GM20431 (cell line): ENCODE measurements around the gene FNBP1.
"Not testable (repeated sequence)": the region's sequence is repeated elsewhere in the genome, so short reads cannot be mapped to it uniquely, and the experiment has no call there.

Experiments used
- in situ Hi-C: fragments of 300-500 bp; cut with MseI, MboI; formaldehyde crosslinking; loops from one replicate; pipeline ENCODE4 v1.15.0; 2020; ENCODE audit warnings: low sequenced_read_pairs; ENCODE audit not compliant: unreplicated experiment

The FNBP1 gene

DNA sequence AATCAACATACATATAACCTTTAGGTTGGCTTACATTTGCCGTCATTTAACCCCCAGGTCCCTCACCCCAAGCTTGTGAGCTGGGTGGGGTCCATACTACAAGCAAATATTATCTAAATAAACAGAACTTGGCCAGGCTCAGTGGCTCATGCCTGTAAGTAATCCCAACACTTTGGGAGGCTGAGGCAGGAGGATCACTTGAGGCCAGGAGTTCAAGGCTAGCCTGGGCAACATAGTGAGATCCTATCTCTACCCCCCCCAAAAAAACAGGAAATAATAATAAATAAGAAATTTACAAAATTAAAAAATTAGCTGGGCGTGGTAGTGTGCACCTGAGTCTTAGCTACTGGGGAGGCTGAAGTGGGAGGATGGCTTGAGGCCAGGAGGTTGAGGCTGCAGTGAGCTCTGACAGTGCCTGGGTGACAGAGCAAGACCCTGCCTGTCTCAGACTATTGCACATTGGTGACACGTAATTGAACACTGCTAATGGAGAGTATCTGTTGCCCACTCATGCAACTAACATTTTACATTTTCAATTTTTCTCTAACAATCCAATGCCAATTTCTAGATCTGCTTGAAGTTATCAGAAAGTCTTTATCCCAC lies 18.9 kb downstream of the FNBP1 start:
- in situ Hi-C loops = no loop called here

DNA sequence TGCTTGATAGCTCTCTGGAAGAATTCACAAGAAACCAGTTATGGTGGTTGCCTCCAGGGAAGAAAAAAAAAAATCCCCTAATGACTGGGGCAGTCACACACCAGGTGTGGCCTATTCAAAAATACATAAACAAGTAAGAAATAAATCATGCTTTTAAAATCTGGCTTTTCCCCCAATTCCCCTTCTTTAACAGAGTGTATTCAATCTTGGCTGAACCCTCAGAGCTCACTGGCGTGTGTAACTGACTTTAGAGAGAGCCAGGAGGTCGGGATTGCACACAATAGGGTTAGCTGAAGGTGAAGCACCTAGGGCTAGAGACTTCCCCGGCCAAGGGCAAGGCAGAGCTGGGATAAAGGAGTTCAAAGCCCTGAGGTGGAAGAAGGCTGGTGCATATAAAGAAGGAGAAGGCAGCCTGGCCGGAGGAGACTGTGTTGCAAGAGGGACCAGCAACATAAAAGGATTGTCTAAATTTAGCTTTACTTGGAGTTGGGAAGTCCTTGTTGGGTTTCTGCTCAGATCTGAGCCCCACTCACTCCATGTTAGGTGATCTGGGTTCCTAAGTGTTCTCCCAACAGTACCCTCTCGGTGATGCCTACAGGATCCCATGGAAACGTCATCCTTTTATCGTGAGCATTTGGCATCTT lies 19.7 kb downstream of the FNBP1 start:
- in situ Hi-C loops = no loop called here

DNA sequence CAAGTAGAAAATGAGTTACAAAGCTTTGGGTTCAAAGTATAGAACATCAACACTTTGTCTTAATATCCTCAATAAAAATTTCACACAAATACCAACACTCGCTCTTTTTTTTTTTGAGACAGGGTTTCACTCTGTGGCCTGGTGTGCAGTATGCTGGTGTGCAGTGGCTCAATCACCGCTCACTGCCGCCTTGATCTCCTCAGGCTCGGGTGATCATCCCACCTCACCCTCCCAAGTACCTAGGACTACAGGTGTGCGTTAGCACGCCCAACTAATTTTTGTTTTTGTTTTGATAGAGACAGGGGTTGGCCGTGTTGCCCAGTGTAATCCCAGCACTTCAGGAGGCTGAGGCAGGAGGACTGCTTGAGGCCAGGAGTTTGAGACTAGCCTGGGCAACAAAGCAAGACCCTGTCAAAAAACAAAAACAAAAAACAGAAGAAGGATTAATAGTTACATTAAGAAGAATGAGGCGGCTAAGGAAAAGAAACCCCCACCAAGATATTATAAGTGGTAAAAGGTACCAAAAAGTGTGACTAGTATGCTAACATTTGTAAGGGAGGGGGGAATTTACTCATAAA lies 20.3 kb downstream of the FNBP1 start:
- in situ Hi-C loops = no loop called here

DNA sequence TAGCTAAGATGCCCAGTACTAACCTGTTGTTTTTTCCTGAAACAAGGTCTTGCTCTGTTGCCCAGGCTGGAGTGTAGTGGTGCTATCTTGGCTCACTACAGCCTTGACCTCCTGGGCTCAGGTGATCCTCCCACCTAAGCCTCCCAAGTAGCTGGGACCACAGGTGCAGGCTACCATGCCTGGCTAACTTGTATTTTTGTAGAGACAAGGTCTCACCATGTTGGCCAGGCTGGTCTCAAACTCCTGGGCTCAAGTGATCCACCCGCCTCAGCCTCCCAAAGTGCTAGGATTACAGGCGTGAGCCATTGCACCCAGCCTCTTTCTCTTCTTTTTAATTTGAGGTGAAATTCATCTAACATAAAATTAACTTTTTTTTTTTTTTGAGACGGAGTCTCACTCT lies 21.1 kb downstream of the FNBP1 start:
- in situ Hi-C loops = not testable (repeated sequence)

DNA sequence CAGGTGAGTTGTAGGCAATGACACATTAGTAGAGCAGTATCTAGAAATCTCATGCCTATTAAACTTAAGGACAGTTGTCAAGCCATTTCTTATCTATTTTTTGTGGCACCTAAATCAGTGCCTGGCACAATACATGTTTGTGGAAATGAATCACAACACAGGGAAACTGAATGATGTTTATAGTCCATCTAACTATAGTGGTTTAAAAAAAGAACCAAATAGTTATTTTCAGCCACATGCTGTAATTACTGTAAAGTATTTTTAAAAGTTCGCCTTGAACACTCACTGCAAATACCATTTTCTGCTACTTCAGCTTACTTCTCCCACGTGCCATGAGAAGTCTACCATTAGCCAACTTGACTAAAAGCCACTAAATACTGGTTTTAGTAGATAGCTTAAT lies 21.9 kb downstream of the FNBP1 start:
- in situ Hi-C loops = no loop called here

DNA sequence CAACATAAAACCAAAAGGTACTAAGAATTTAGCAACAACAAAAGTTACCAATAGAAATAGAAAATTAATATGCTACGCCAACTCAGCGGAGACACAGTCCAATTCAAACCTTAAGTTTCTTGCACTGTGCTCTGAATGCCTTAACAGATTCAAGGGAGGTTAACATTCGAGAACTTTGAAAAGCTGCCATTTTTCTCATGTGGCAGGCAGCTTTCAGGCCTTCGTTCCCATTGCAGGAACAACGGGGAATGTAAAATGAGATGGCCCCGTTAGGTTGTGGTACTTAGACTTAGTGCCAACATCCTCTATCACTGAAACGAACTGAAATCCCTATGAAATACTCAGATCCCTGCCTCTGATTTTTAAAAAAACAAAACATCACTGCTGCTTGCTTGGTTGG lies 22.4 kb downstream of the FNBP1 start:
- in situ Hi-C loops = no loop called here

DNA sequence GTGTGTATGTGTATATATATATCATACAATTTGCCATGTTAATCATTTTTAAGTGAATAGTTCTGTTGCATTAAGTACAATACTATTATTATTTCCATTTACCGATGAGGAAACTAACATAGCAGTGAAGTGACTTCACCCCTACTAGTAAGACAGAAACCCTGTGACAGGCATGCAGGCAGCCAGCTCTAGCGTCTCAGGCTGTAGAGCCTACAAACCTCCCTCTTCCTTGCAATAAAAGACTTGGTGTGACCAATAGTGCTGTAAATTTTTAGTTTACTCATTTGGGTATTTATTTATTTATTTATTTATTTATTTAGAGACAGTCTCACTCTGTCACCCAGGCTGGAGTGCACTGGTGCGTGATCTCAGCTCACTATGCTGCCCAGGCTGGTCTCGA lies 24.7 kb downstream of the FNBP1 start:
- in situ Hi-C loops = no loop called here

DNA sequence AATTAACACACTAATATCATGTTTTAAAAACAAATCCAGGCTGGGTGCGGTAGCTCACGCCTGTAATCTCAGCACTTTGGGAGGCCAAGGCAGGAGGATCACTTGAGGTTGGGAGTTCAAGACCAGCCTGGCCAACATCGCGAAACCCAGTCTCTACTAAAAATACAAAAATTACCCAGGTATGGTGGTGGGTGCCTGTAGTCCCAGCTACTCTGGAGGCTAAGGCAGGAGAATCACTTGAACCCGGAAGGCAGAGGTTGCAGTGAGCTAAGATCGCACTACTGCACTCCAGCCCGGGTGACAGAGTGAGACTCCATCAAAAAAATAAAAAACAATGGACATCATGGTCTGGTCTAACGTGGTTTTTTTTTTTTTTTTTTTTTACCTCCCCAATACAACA lies 25.5 kb downstream of the FNBP1 start:
- in situ Hi-C loops = not testable (repeated sequence)

DNA sequence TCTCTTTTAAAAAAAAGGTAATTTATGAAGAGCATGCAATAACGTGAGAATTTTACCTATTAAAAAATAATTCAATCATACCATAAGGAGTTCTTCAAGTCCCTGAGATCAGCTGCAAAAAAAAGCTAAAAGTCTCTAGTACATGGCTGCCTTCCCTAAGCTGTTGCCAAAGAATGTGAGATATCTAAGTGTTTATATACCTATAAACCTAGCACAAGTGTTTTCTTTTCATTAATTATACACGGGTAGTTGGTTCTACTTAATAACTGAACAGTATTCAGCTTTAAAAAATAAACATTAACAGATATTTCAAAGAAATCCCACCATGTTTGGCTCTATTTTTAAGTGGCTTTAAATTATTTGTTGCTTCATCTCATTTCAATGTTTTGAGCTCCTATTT lies 25.9 kb downstream of the FNBP1 start:
- in situ Hi-C loops = no loop called here

DNA sequence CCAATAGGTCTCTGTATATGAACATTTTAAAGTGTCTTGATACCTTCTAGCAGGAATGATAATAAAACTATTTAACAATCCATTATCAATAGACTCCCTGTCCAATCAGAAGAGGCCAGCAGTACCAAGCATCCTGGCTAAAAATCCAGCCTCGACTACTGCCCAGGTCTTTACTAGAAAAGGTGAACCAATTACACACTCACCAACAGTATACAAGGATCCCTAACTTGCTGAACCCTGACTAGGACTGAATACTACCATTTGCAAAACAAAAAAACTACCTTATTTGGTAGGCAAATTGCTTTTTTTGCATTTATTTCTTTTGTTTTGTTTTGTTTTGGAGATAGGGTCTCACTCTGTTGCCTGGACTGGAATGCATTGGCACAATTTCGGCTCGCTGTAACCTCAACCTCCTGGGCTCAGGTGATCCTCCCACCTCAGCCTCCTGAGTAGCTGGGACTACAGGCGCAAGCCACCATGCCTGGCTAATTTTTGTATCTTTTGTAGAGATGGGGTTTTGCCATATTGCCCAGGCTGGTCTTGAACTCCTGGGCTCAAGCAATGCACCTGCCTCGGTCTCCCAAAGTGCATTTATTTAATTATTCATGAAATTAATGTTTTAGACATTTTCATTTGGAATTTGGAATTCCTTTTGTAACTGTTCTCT lies 27.5 kb downstream of the FNBP1 start:
- in situ Hi-C loops = no loop called here

DNA sequence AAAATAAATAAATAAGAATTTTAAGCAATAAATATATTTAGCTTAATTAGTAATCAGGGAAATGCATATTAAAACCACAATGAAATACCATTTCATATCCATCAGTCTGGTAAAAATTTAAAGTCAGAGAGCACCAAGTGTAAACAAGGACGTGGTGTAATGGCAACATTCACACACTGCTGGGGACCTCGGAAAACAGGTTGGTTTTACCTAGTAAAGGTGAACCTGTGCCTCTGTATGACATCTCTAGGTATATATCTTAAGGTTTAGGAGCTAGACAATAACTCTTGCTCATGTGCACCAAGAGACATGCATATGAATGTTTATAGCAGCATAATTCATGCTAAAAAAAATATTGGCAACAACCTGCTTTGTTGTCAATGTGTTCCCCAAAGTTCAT lies 29.7 kb downstream of the FNBP1 start:
- in situ Hi-C loops = no loop called here

DNA sequence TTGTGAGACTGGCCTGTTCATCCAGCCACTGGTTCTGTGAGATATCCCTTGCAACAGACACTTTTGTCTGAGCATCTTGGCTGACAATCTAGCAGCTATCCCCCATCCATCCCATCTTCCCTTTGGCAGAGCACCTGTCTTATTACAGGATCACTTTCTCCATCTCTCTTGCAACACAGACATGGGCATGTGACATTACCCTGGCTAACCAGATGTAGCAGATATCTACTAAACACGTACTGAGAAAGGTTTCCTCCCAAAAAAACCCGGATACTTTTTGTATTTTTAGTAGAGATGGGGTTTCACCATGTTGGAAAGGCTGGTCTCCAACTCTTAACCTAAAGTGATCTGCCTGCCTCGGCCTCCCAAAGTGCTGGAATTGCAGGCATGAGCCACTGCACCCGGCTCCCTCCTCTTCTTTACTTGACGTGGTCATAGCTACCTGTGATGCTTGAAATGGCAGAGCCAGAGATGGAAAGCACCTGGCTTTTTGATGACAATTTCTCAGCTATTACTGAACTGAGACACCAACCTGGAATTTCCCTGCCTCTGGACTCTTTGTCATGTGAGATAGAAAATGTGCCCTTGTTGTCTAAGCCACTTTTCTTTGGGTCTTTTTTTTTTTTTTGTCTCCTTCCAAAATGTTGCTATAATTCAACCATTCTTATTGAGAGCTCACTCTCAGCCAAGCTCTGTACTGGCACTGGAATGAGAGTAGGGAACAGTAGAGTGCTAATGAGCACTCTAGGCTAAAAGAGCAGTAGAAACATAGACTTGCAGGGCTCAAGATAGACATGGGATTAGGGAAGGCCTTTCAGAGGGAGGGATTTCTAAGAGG lies 32.6 kb downstream of the FNBP1 start:
- in situ Hi-C loops = no loop called here

DNA sequence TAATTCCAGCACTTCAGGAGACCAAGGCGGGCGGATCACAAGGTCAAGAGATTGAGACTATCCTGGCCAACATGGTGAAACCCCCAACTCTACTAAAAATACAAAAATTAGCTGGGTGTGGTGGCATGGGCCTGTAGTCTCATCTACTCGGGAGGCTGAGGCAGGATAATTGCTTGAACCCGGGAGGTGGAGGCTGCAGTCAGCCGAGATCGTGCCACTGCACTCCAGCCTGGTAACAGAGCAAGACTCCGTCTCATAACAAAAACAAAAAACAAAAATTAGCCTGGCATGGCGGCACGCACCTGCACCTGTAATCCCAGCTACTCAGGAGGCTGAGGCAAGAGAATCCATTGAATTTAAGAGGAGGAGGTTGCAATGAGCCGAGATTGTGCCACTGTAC lies 33.4 kb downstream of the FNBP1 start:
- in situ Hi-C loops = not testable (repeated sequence)

DNA sequence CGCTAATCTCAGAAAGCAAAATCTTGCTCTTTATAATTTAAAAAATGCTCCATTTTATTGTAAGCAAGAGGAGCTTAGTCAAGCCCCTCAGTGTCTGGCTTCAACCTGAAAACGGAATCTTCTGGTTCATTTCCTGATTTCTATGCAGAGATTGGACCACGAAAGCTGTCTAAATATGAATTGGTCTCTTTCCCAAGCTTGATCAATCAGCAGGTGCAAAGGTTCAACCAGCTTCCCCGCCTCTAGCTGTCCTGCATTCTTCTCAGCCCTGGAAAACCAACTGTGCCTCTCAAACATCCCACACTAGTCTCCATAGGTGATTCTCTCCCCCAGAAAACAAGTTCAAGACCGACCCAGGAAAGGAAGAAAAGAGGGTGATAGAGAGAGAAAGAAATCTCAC lies 34.5 kb downstream of the FNBP1 start:
- in situ Hi-C loops = no loop called here

DNA sequence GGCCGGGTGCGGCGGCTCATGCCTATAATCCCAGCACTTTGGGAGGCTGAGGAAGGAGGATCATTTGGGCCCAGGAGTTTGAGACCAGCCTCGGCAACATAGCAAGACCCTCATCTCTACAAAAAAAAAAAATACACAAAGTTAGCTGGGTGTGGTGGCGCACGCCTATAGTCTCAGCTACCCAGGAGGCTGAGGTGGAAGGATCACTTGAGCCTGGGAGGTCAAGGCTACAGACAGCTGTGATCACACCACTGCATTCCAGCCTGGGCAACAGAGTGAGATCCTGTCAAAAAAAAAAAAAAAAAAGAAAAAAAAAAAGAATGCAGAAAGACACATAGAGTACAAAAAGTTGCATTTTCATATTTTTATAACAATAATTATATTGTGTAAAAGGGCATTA lies 36.0 kb downstream of the FNBP1 start:
- in situ Hi-C loops = not testable (repeated sequence)

DNA sequence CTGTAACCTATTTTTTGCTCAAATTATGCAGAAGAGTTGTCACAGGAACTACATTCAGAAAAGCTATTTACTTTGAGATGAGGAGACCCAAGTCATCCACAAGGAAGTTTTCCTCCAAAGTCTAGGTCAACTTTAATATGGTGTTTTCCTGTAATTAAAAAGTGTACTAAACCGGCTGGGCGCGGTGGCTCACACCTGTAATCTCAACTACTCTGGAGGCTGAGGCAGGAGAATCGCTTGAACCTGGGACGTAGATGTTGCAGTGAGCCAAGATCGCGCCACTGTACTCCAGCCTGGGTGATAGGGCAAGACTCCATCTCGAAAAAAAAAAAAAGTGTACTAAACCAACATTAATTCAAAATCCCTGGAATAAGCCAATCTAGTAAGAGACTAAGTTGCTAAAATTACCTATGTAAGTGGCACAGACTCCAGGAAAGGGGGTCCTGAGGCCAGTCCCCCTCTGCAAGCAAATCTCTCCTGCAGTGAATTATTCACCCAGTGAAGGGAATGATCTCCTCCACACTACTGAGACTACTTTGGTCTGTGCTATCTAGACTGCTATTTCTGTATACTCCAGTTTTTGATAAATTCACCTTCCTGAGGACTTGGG lies 38.9 kb downstream of the FNBP1 start:
- in situ Hi-C loops = no loop called here

DNA sequence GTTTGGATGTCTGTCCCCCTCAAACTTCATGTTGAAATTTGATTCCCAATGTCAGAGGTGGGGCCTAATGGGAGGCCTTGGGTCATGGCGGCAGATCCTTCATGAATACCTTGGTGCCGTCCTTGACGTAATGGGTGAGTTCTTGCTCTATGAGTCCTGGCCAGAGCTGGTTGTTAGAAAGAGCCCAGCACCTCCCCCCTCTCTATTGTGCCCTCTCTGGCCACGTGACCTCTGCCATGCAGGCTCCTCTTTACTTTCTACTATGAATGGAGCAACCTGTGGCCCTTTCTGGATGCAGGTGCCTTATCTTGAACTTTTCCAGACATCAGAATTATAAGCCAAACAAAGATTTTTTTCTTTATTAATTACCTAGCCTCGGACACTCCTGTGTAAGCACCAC lies 40.7 kb downstream of the FNBP1 start:
- in situ Hi-C loops = no loop called here

DNA sequence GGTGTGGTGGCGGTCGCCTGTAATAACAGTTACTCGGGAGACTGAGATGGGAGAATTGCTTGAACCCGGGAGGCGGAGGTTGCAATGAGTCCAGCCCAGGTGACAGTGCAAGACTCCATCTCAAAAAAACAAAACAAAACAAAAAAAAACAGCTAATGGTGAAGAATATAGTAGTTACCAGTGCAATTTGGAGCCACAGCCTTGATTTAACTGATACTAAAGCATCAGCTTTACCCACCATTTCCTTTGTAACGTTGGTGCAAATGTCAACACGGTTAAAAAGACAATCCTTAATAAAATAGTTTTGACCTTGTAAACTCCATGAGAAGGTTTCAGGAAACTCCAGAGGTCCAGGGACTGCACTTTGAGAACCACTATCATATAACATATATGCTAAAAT lies 41.8 kb downstream of the FNBP1 start:
- in situ Hi-C loops = no loop called here

DNA sequence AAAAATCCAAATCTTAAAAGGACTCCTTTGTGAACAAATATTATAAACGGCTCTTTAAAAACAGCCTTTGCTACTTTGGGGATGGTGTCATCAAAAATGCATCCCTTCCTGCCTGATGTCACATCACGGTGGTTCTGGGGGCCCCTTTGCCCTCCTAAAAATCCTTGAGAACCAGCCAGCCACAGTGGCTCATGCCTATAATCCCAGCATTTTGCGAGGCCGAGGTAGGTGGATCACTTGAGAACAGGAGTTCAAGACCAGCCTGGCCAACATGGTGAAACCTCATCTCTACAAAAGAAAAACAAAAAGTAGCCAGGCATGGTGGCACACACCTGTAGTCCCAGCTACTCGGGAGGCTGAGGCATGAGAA lies 43.9 kb downstream of the FNBP1 start:
- in situ Hi-C loops = no loop called here

DNA sequence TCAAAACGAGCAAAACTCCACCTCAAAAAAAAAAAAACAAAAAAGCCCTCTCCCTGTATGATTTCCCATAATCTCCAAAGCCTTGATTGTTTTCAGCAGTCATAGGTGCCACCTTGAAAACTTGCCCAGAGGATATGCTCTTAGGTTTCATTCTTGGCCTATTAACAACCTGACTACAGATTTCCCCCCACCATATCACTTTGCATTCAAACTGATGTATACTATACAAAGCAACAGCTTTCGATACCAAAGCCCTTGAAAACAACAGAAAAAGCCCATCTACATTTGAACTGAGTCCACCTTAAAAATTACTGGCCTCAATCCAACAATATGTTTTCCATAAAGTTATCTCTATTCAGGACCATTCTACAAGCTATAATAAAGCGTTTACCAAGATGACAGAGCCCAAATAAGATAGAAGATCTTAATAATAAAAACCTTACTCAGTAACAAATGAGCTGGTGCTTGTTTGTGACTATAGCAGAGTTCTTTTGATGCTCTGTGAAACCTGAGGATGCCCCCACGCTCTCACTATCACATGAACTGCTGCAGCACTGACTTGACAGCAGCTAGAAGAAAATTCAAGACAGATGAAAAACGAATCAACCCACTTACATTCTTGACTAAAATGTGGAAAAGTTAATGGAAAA lies 44.4 kb downstream of the FNBP1 start:
- in situ Hi-C loops = no loop called here
